GM10248 (cell line): ENCODE results near the gene RASGRP1.

Experiments used
- CTCF ChIA-PET: fragments of 300-600 bp; sonication (Branson Sonifier 250); formaldehyde crosslinking; extraction: SDS; loops from one replicate; lab custom pipeline; 2021; ENCODE audit warnings: antibody characterized with exemption; lab: Yijun Ruan, JAX
- POLR2A ChIA-PET: fragments of 350-650 bp; sonication (Branson Sonifier 250); formaldehyde crosslinking; extraction: SDS; loops from one replicate; lab custom pipeline; 2020; ENCODE audit warnings: antibody characterized with exemption; lab: Yijun Ruan, JAX
- DNase-seq: peaks from one replicate; pipeline ENCODE4 v3.0.0; 2012; ENCODE audit errors: extremely low spot score
- CTCF ChIP-seq: IDR thresholded peaks from 2 replicates; pipeline ENCODE4 v1.5.1; 2012; ENCODE audit warnings: mild to moderate bottlenecking, low read depth; ENCODE audit errors: extremely low read depth, missing control alignments, control extremely low read depth

Gene RASGRP1

GRCh38 chr15:38514601-38515000 is 50.0 kb downstream of the RASGRP1 start:
- CTCF ChIA-PET: interaction anchor here (0.7 to 2.4 kb wide), 9 partner anchors 10 to 193 kb away, joined by 3 to 7 read pairs (median 4); no protein-coding TSS in a partner anchor
- POLR2A ChIA-PET: no interaction called here
- DNase-seq: peak; percentile 13
- TF ChIP-seq CTCF: no peak

GRCh38 chr15:38512901-38513300 is 51.7 kb downstream of the RASGRP1 start:
- ChIA-PET POLR2A (no interaction called here), CTCF (interaction anchor here (0.9 to 3.7 kb wide), 9 partner anchors 8 to 186 kb away, joined by 3 to 19 read pairs (median 4); partner anchors contain the start of gene RASGRP1)
- no peak for TF ChIP-seq CTCF
- no peak for DNase-seq

- no peak for TF ChIP-seq CTCF
- ChIA-PET CTCF (interaction anchor here (2.1 to 3.7 kb wide), 4 partner anchors 11 to 190 kb away, joined by 12 to 19 read pairs (median 15); partner anchors contain the start of gene RASGRP1), POLR2A (no interaction called here)
- no peak for DNase-seq
Observed at GRCh38 chr15:38509152-38509551, 55.5 kb downstream of the RASGRP1 start.

GRCh38 chr15:38508647-38509046 is 56.0 kb downstream of the RASGRP1 start:
- DNase-seq: peak; percentile 10
- POLR2A ChIA-PET: no interaction called here
- TF ChIP-seq CTCF: no peak
- CTCF ChIA-PET: no interaction called here

- DNase-seq: no peak
- CTCF ChIA-PET: interaction anchor here (0.8 to 1.5 kb wide), 7 partner anchors 11 to 183 kb away, joined by 3 to 5 read pairs (median 4); partner anchors contain the start of gene RASGRP1
- POLR2A ChIA-PET: no interaction called here
- no peak for TF ChIP-seq CTCF
Observed at GRCh38 chr15:38507570-38507969, 57.0 kb downstream of the RASGRP1 start.

GRCh38 chr15:38506997-38507396 is 57.6 kb downstream of the RASGRP1 start:
- ChIA-PET CTCF (interaction anchor here (0.7 to 4.3 kb wide), 12 partner anchors 12 to 186 kb away, joined by 3 to 15 read pairs (median 4); partner anchors contain the start of gene RASGRP1), POLR2A (no interaction called here)

More at GRCh38 chr15:38506997-38507396, 57.6 kb downstream of the RASGRP1 start:
- TF ChIP-seq CTCF: no peak
- no peak for DNase-seq
